MM.1S (cell line): ENCODE results near the gene EFHD2.

ENCODE experiments used
- DNase-seq: peaks from one replicate; pipeline ENCODE4 v3.0.0-alpha.2; 2015
- H2AFZ ChIP-seq: fragments of 300-600 bp; sonication (generic); 2 replicates; pipeline ENCODE4 v1.6.0; 2016; ENCODE audit warnings: antibody characterized with exemption, low read length
- H3F3A ChIP-seq: fragments of 300-600 bp; sonication (generic); 2 replicates; pipeline ENCODE4 v1.6.1; 2016; ENCODE audit warnings: mild to moderate bottlenecking, antibody characterized with exemption, low read length, moderate library complexity, mixed read lengths; ENCODE audit not compliant: insufficient read depth
- H3K27ac ChIP-seq: fragments of 300-600 bp; sonication (generic); 2 replicates; pipeline ENCODE4 v1.5.1; 2016; ENCODE audit warnings: mild to moderate bottlenecking, low read length
- H3K27me3 ChIP-seq: fragments of 300-600 bp; sonication (generic); replicated peaks from 2 replicates; pipeline ENCODE4 v1.6.0; 2016; ENCODE audit warnings: low read length; ENCODE audit not compliant: insufficient read depth
- H3K36me3 ChIP-seq: fragments of 300-600 bp; sonication (generic); replicated peaks from 2 replicates; pipeline ENCODE4 v1.6.1; 2016; ENCODE audit warnings: mild to moderate bottlenecking, low read length, mixed read lengths; ENCODE audit not compliant: insufficient read depth
- H3K4me1 ChIP-seq: fragments of 300-600 bp; sonication (generic); 2 replicates; pipeline ENCODE4 v1.6.1; 2016; ENCODE audit warnings: low read length, mixed read lengths
- H3K4me2 ChIP-seq: fragments of 300-600 bp; sonication (generic); 2 replicates; pipeline ENCODE4 v1.6.0; 2016; ENCODE audit warnings: low read depth, low read length
- H3K4me3 ChIP-seq: fragments of 300-600 bp; sonication (generic); 2 replicates; pipeline ENCODE4 v1.5.1; 2016; ENCODE audit warnings: low read length, mixed read lengths
- H3K79me2 ChIP-seq: fragments of 300-600 bp; sonication (generic); 2 replicates; pipeline ENCODE4 v1.6.1; 2016; ENCODE audit warnings: mixed run types, low read length, mixed read lengths
- H3K9ac ChIP-seq: fragments of 300-600 bp; sonication (generic); 2 replicates; pipeline ENCODE4 v1.6.1; 2016; ENCODE audit warnings: low read length, mixed read lengths
- H3K9me2 ChIP-seq: fragments of 300-600 bp; sonication (generic); replicated peaks from 2 replicates; pipeline ENCODE4 v1.6.1; 2016; ENCODE audit warnings: mild to moderate bottlenecking, low read length, mixed read lengths; ENCODE audit not compliant: insufficient read depth
- H3K9me3 ChIP-seq: fragments of 300-600 bp; sonication (generic); replicated peaks from 2 replicates; pipeline ENCODE4 v1.6.1; 2016; ENCODE audit warnings: mild to moderate bottlenecking, low read length, mixed read lengths; ENCODE audit not compliant: insufficient read depth
- H4K20me1 ChIP-seq: fragments of 300-600 bp; sonication (generic); 2 replicates; pipeline ENCODE4 v1.6.1; 2016; ENCODE audit warnings: mild to moderate bottlenecking, low read length, moderate library complexity, mixed read lengths; ENCODE audit not compliant: insufficient read depth
- EZH2 ChIP-seq: fragments of 300-600 bp; sonication (generic); optimal IDR thresholded peaks from 2 replicates; pipeline ENCODE3; 2017; ENCODE audit warnings: low read depth, mild to moderate bottlenecking, antibody characterized with exemption, low read length, mixed read lengths
- EZH2phosphoT487 ChIP-seq: fragments of 300-600 bp; sonication (generic); IDR thresholded peaks from 2 replicates; pipeline ENCODE4 v1.6.1; 2018; ENCODE audit warnings: antibody characterized with exemption, low read length
- TF ChIP-seq, protein P1 (sequence below): fragments of 300-600 bp; sonication (generic); IDR thresholded peaks from 2 replicates; pipeline ENCODE4 v1.5.1; 2016; ENCODE audit warnings: antibody characterized with exemption, low read length, mixed read lengths

Gene EFHD2

DNA sequence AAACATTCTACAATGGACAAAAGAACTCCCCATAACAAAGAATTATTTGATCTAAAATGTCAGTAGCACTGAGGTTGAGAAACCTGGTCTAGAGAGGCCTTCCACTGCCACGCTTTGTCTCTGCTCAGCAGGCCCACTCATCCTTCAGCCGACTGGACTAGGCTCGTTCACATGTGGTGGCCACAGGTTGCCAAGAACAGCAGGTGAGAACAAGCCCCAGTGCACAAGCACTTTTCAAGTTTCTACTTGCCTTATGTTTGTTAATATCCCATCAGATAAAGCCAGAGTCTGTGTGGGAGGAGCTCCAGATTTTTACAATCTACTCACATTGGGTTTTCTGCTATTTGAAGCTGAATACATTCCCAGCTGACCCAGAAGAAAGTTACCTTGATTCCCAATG is 9.1 kb upstream of the EFHD2 start:
- Histone ChIP-seq H3K9ac (no peak overlapping the region), H3K36me3 (no peaks in the 10 kb centered on the region), H3K4me2 (no peak overlapping the region), H2AFZ (no peak overlapping the region), H3K4me1 (0 out of 2 replicates have a peak, but pooled peaks cover 5% of the 10 kb centered on the region), H3K79me2 (no peaks in the 10 kb centered on the region), H3K9me2 (no peaks in the 10 kb centered on the region), H3K27me3 (no peaks in the 10 kb centered on the region), H4K20me1 (no peaks in the 10 kb centered on the region), H3F3A (no peaks in the 10 kb centered on the region), H3K4me3 (no peak overlapping the region), H3K9me3 (no peaks in the 10 kb centered on the region), H3K27ac (no peak overlapping the region)
- TF ChIP-seq EZH2 (no peak), EZH2phosphoT487 (no peak)
- TF ChIP-seq, protein P1, sequence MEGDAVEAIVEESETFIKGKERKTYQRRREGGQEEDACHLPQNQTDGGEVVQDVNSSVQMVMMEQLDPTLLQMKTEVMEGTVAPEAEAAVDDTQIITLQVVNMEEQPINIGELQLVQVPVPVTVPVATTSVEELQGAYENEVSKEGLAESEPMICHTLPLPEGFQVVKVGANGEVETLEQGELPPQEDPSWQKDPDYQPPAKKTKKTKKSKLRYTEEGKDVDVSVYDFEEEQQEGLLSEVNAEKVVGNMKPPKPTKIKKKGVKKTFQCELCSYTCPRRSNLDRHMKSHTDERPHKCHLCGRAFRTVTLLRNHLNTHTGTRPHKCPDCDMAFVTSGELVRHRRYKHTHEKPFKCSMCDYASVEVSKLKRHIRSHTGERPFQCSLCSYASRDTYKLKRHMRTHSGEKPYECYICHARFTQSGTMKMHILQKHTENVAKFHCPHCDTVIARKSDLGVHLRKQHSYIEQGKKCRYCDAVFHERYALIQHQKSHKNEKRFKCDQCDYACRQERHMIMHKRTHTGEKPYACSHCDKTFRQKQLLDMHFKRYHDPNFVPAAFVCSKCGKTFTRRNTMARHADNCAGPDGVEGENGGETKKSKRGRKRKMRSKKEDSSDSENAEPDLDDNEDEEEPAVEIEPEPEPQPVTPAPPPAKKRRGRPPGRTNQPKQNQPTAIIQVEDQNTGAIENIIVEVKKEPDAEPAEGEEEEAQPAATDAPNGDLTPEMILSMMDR, result no peak
- DNase-seq, result no peak

DNA sequence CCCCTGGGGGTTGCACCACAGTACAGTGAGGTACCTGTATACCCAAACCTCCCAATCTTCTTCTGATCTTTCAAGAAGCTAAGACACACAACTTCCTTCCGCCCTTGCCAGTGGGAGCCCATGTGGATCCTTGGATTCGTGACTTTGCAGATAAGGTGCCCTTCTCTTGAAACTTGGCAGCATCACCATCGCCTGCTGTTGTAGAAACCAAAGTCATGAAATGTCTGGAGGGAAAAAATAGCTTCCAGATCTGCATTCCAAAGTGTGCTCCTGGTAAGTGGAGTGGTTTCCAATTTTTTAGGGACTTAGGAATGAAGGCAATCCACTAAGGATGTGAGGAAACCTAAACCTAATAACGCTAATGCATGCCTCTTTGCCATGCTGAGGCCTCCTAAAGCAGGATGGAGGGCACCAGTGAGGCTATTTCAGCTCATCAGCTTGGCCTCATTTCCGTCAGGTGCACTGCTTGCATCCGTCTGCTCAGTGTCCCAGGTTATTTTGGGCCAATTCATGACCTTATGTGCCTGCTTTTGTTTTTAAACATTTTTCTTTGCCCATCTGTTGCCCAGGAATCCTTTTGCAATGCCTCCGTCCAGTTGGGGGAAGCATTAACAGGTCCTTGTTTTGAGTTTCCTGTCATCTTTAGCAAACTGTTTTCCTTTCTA is 8.2 kb upstream of the EFHD2 start:
- Histone ChIP-seq H3K79me2 (no peaks in the 10 kb centered on the region), H3K36me3 (no peaks in the 10 kb centered on the region), H3K9ac (no peak overlapping the region), H3F3A (no peaks in the 10 kb centered on the region), H2AFZ (0 out of 2 replicates have a peak overlapping the region, but pooled peaks have one; percentile 3), H3K9me3 (no peaks in the 10 kb centered on the region), H3K27me3 (no peaks in the 10 kb centered on the region), H3K4me2 (no peak overlapping the region), H3K4me3 (no peak overlapping the region), H3K9me2 (no peaks in the 10 kb centered on the region), H4K20me1 (no peaks in the 10 kb centered on the region), H3K4me1 (0 out of 2 replicates have a peak, but pooled peaks cover 5% of the 10 kb centered on the region), H3K27ac (no peak overlapping the region)
- DNase-seq, result no peak
- TF ChIP-seq EZH2, result no peak
- TF ChIP-seq, protein P1, result no peak
- no peak for TF ChIP-seq EZH2phosphoT487

DNA sequence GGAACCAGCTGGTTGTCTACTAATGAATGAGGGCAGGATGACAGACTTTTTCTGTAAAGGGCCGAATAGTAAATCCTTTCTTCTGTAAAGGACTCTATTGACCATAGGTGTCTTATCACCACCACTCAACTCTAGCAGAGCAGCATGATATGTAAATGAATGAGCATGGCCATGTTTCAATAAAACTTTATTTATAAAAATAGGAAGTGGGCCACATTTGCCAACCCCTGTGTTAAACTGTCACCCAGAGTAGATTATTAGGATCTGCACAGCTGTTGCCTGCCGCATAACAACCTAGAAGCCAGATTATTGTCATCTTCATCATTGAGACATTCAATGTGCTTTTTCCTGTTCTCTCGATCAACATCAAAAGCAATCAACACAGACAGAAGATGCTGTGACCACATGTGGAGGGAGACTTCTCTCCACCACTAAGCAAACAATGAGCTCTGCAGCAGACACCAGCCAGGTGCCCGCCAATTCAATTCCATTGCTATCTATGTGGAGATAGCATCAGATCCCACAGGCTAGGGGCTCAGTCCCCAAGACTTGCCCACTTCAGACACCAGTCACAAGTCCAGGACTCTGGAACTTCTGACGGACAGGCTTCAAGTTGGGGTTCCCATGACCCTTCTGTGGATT is 6.8 kb upstream of the EFHD2 start:
- Histone ChIP-seq H3K4me3 (no peak overlapping the region), H3F3A (no peaks in the 10 kb centered on the region), H3K4me1 (0 out of 2 replicates have a peak, but pooled peaks cover 5% of the 10 kb centered on the region), H3K9me2 (no peaks in the 10 kb centered on the region), H3K79me2 (no peaks in the 10 kb centered on the region), H3K27me3 (peaks cover 9% of the 10 kb centered on the region), H3K36me3 (no peaks in the 10 kb centered on the region), H4K20me1 (no peaks in the 10 kb centered on the region), H3K9me3 (no peaks in the 10 kb centered on the region), H2AFZ (no peak overlapping the region), H3K4me2 (no peak overlapping the region), H3K9ac (no peak overlapping the region), H3K27ac (no peak overlapping the region)
- TF ChIP-seq EZH2phosphoT487 (no peak), EZH2 (no peak)
- TF ChIP-seq, protein P1, result no peak
- no peak for DNase-seq
